ENCODE results near the gene CRY2. TPM values are rescaled to one million over a fixed set of nuclear protein-coding genes. Genes with fewer than 3 reads are reported as not detected.

The CRY2 gene
- total and polyA plus RNA-seq, 2 of the 8 experiments (the other 6 are each of a cell fraction or from before 2014, with no cell fraction given): 8.0 to 9.4 TPM

- no peak overlapping the region for H3K27ac ChIP-seq (ENCODE audit: low read depth, low read length)
- H3K23me2 ChIP-seq (ENCODE audit: low read depth, low read length): peaks cover 8% of the 10 kb centered on the region; the same call in 1 of the 2 replicates
- no peaks in the 10 kb centered on the region; the same call in 1 of the 2 replicates for H3K79me1 ChIP-seq (ENCODE audit: low read depth, low read length)
- no peak overlapping the region for H3K18ac ChIP-seq (ENCODE audit: extremely low read depth, low read length)
- no peak overlapping the region for H3K56ac ChIP-seq (replicated peaks; ENCODE audit: insufficient read length, low read depth, low read length)
- no peak overlapping the region for H2BK120ac ChIP-seq (replicated peaks; ENCODE audit: low read depth, low read length)
- no peak overlapping the region for H2BK5ac ChIP-seq (ENCODE audit: low read depth, low read length)
- H3K4ac ChIP-seq (replicated peaks; ENCODE audit: insufficient read length, low read depth, low read length): no peak overlapping the region
- H2BK15ac ChIP-seq (ENCODE audit: low read length): no peak overlapping the region
- no peaks in the 10 kb centered on the region for H3K36me3 ChIP-seq (ENCODE audit: control insufficient read depth in 2 of 4, insufficient read depth in 4 of 4, low read length in 3 of 4)
- no peak overlapping the region for H4K91ac ChIP-seq (replicated peaks; ENCODE audit: insufficient read length, low read length)
- ChIA-PET POLR2A (ENCODE audit: partially characterized antibody) (interaction anchor here (0.8 kb wide), 3 partner anchors 32 to 348 kb away, joined by 3 to 5 read pairs (median 3); partner anchors contain the start of gene LARGE2), CTCF (ENCODE audit: partially characterized antibody) (interaction anchor here (0.9 to 5.7 kb wide), 6 partner anchors 13 to 424 kb away, joined by 3 to 32 read pairs (median 3); no protein-coding TSS in a partner anchor)
- 94% methylated on average over 8 of the region's 9 CpGs; no CpG with 5 or more reads in 1 of the 2 experiments for WGBS, 2 experiments (ENCODE audit: extremely low coverage in 1 of 2, insufficient coverage in 1 of 2, insufficient read length in 1 of 2, insufficient replicate concordance in 2 of 2, low coverage in 1 of 2, low lambda C conversion rate in 2 of 2, missing lambda C conversion rate in 1 of 2)
- H3K23ac ChIP-seq (ENCODE audit: insufficient read length): no peak overlapping the region
- H2AFZ ChIP-seq (ENCODE audit: low read length): no peak overlapping the region
- no peak overlapping the region for H2BK12ac ChIP-seq (ENCODE audit: low read depth, low read length)
- no peak overlapping the region for H2BK20ac ChIP-seq (ENCODE audit: low read length)
- no peaks in the 10 kb centered on the region for H3K9me3 ChIP-seq (ENCODE audit: insufficient read depth in 2 of 2, low read depth in 1 of 2, low read length in 1 of 2)
- no peak overlapping the region for H3K14ac ChIP-seq (ENCODE audit: insufficient read length)
- no peak overlapping the region for H4K8ac ChIP-seq (ENCODE audit: extremely low read depth, insufficient read depth, low read length)
- no peak for DNase-seq (ENCODE audit: low read depth in 1 of 2, low spot score in 2 of 2)
- no peak overlapping the region for H3K4me3 ChIP-seq (ENCODE audit: extremely low read depth in 1 of 4, insufficient read depth in 2 of 4, low read depth in 3 of 4, low read length in 4 of 4)
- FAIRE-seq: no peak
- H4K5ac ChIP-seq (ENCODE audit: insufficient read length, low read depth, low read length): no peak overlapping the region
- H3K4me1 ChIP-seq (replicated peaks in 1 of 4; ENCODE audit: control insufficient read depth in 3 of 4, insufficient read depth in 4 of 4, low read length in 3 of 4): peaks cover 0 to 14% (median 8%) of the 10 kb centered on the region in 4 experiments; a peak in 6 of 7 replicates
- H3K79me2 ChIP-seq (ENCODE audit: control insufficient read depth in 1 of 2, insufficient read depth in 2 of 2, low read length in 2 of 2): no peaks in the 10 kb centered on the region; a peak in 1 of 4 replicates
- H3K9ac ChIP-seq (replicated peaks in 1 of 4; ENCODE audit: extremely low read depth in 1 of 4, low read depth in 3 of 4, low read length in 3 of 4): no peak overlapping the region
- no peak overlapping the region for H3K4me2 ChIP-seq (ENCODE audit: insufficient read depth in 1 of 2, low read depth in 2 of 2, low read length in 2 of 2)
- H4K20me1 ChIP-seq (replicated peaks in 1 of 2; ENCODE audit: control insufficient read depth in 1 of 2, insufficient read depth in 2 of 2, low read length in 2 of 2): peaks cover 0 to 10% of the 10 kb centered on the region in 2 experiments
- H3K27me3 ChIP-seq (replicated peaks in 1 of 4; ENCODE audit: control insufficient read depth in 3 of 4, extremely low read depth in 1 of 4, insufficient read depth in 3 of 4, low read length in 3 of 4): no peaks in the 10 kb centered on the region
- no peak overlapping the region for H2AK5ac ChIP-seq (ENCODE audit: low read depth, low read length)
- no peak for TF ChIP-seq GABPA (IDR thresholded peaks at IDR 0.05; ENCODE audit: borderline replicate concordance, insufficient read depth, low read length)
- TF ChIP-seq CEBPB (IDR thresholded peaks at IDR 0.05; ENCODE audit: low read depth, low read length): no peak
- no peak for TF ChIP-seq HDAC6 (IDR thresholded peaks at IDR 0.05; ENCODE audit: low read depth, low read length)
- no peak for TF ChIP-seq POLR2A (IDR thresholded peaks at IDR 0.05; ENCODE audit: control extremely low read depth in 1 of 2, low read depth in 2 of 2, low read length in 2 of 2)
- TF ChIP-seq POU5F1 (IDR thresholded peaks at IDR 0.05; ENCODE audit: low read depth, low read length): no peak
- TF ChIP-seq PHF8 (conservative IDR thresholded peaks at IDR 0.05; ENCODE audit: low read depth, low read length): no peak
- TF ChIP-seq SRF (IDR thresholded peaks at IDR 0.05; ENCODE audit: low read depth, low read length): no peak
- TF ChIP-seq TBP (IDR thresholded peaks at IDR 0.05; ENCODE audit: low read depth, low read length): no peak
- TF ChIP-seq SP1 (IDR thresholded peaks at IDR 0.05; ENCODE audit: low read depth, low read length): no peak
- TF ChIP-seq SIX5 (IDR thresholded peaks at IDR 0.05; ENCODE audit: low read depth, low read length): no peak
- TF ChIP-seq JUND (IDR thresholded peaks at IDR 0.05; ENCODE audit: low read length): no peak
- no peak for TF ChIP-seq SIN3A (conservative IDR thresholded peaks at IDR 0.05 in 1 of 2, IDR thresholded peaks at IDR 0.05 in 1 of 2; ENCODE audit: low read depth in 1 of 2, low read length in 2 of 2)
- no peak for TF ChIP-seq USF2 (IDR thresholded peaks at IDR 0.05; ENCODE audit: low read length)
- no peak for TF ChIP-seq RXRA (IDR thresholded peaks at IDR 0.05; ENCODE audit: insufficient read depth, low read depth, low read length)
These were observed 42.7 kb downstream of the CRY2 start for GRCh38 chr11:45889966-45890365.

Data from H1 (cell line).